HL-60 (cell line): ENCODE data around the gene CCSER2.

Experiments used
- DNase-seq, 2 experiments: peaks; one replicate each; pipeline ENCODE4 v3.0.0-alpha.2; 2010 to 2020; ENCODE audit warnings: low read depth in 1 of 2, low spot score in 1 of 2
- H3K27ac ChIP-seq: fragments of 250-450 bp; sonication (Bioruptor Pico); replicated peaks from 2 replicates; pipeline ENCODE4 v1.5.1; 2020; ENCODE audit warnings: mild to moderate bottlenecking, moderate library complexity
- H3K27me3 ChIP-seq: fragments of 250-450 bp; sonication (Bioruptor Pico); 2 replicates; pipeline ENCODE4 v1.5.1; 2021; ENCODE audit warnings: mild to moderate bottlenecking, moderate library complexity; ENCODE audit not compliant: insufficient read depth, poor library complexity, severe bottlenecking
- H3K4me3 ChIP-seq: replicated peaks from 2 replicates; pipeline ENCODE4 v1.5.1; 2011; ENCODE audit warnings: mild to moderate bottlenecking, control low read depth, low read length; ENCODE audit not compliant: insufficient read depth
- CTCF ChIP-seq: IDR thresholded peaks from one replicate; pipeline ENCODE4 v1.5.1; 2011; ENCODE audit warnings: low read length, control low read depth, inconsistent platforms; ENCODE audit not compliant: insufficient read depth
- GABPA ChIP-seq: IDR thresholded peaks from 2 replicates; pipeline ENCODE4 v1.6.1; 2012; ENCODE audit warnings: low read depth
- POLR2AphosphoS5 ChIP-seq: IDR thresholded peaks from 2 replicates; pipeline ENCODE4 v1.6.1; 2012; ENCODE audit warnings: low read depth
- REST ChIP-seq: IDR thresholded peaks from 2 replicates; pipeline ENCODE4 v1.6.1; 2012; ENCODE audit warnings: low read depth; ENCODE audit not compliant: insufficient replicate concordance
- SPI1 ChIP-seq: IDR thresholded peaks from 2 replicates; pipeline ENCODE4 v1.6.1; 2012; ENCODE audit warnings: low read depth, mild to moderate bottlenecking, borderline replicate concordance

CCSER2 gene

GRCh38 chr10:84530724-84531325, 202.4 kb downstream of the CCSER2 start:
- TF ChIP-seq POLR2AphosphoS5 (no peak), REST (no peak)
- Histone ChIP-seq H3K27ac (no peak overlapping the region), H3K4me3 (no peak overlapping the region), H3K27me3 (peaks cover 3% of the 10 kb centered on the region)
- DNase-seq, result no peak

- DNase-seq, result no peak
- TF ChIP-seq REST (no peak), GABPA (no peak), POLR2AphosphoS5 (no peak)
Measured at GRCh38 chr10:84531396-84531795, 203.0 kb downstream of the CCSER2 start.

GRCh38 chr10:84534168-84534567, 205.8 kb downstream of the CCSER2 start:
- peaks cover 3% of the 10 kb centered on the region for H3K27me3 ChIP-seq
- DNase-seq, result no peak
- no peak overlapping the region for H3K27ac ChIP-seq
- H3K4me3 ChIP-seq, result no peak overlapping the region
- TF ChIP-seq CTCF (no peak), SPI1 (no peak), POLR2AphosphoS5 (no peak), REST (no peak), GABPA (no peak)

More at GRCh38 chr10:84531396-84531795, 203.0 kb downstream of the CCSER2 start:
- Histone ChIP-seq H3K27ac (no peak overlapping the region), H3K27me3 (peaks cover 3% of the 10 kb centered on the region), H3K4me3 (no peak overlapping the region)

- DNase-seq, result peak; percentile 32 to 37
- no peak for TF ChIP-seq POLR2AphosphoS5
- no peak for TF ChIP-seq SPI1
- TF ChIP-seq REST, result no peak
- TF ChIP-seq CTCF, result peak; percentile 30
- Histone ChIP-seq H3K4me3 (no peak overlapping the region), H3K27ac (no peak overlapping the region), H3K27me3 (no peaks in the 10 kb centered on the region)
Measured at GRCh38 chr10:84537447-84537931, 209.1 kb downstream of the CCSER2 start.
